GM21447 (cell line): ENCODE data around the gene CDK17.
"Not testable (repeated sequence)": the region's sequence is repeated elsewhere in the genome, so short reads cannot be mapped to it uniquely, and the experiment has no call there.

Source experiments
- ATAC-seq: cut with Tn5 transposase; IDR thresholded peaks from one replicate; pipeline ENCODE4 v1.9.1; 2021; ENCODE audit not compliant: unreplicated experiment

Gene CDK17

DNA sequence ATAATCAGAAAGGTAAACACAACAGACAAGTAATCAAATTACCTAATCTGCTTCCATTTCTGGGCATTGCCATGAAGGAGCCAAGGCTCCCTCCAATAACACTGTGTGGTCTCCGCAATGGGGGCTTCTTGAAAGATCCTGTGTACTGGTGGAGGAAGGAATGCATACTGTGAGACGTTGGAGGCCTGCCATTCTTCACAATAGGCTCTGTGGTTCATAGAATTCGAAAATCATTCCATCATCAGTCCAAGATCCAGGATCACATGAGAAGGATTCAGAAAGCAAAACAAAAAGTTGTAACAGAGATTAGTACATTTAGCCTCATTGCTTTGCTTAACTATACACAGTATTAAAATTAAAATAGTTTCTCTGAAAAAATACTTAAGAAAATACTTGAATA is 76.3 kb downstream of the CDK17 start:
- ATAC-seq = no peak

GRCh38 chr12:96322720-96323119 is 77.5 kb downstream of the CDK17 start:
- ATAC-seq = no peak

- ATAC-seq = no peak
These were observed 78.3 kb downstream of the CDK17 start for GRCh38 chr12:96321941-96322340.

DNA sequence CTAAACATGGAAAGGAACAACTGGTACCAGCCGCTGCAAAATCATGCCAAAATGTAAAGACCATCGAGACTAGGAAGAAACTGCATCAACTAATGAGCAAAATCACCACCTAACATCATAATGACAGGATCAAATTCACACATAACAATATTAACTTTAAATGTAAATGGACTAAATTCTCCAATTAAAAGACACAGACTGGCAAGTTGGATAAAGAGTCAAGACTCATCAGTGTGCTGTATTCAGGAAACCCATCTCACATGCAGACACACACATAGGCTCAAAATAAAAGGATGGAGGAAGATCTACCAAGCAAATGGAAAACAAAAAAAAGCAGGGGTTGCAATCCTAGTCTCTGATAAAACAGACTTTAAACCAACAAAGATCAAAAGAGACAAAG is 82.4 kb downstream of the CDK17 start:
- ATAC-seq = not testable (repeated sequence)

DNA sequence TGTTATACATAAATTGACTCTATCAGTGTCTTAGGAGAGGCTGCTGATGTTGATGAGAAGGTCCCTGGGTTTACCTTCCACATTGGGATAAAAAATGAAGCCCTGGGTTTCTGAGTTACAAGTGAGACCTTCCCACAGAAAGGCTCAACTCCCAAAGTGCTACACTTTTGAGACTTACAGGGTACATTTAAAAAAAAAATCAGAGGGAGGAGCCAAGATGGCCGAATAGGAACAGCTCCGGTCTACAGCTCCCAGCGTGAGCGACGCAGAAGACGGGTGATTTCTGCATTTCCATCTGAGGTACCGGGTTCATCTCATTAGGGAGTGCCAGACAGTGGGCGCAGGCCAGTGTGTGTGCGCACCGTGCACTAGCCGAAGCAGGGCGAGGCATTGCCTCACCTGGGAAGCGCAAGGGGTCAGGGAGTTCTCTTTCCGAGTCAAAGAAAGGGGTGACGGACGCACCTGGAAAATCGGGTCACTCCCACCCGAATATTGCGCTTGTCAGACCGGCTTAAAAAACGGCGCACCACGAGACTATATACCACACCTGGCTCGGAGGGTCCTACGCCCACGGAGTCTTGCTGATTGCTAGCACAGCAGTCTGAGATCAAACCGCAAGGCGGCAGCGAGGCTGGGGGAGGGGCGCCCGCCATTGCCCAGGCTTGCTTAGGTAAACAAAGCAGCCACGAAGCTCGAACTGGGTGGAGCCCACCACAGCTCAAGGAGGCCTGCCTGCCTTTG is 84.3 kb downstream of the CDK17 start:
- ATAC-seq = not testable (repeated sequence)

DNA sequence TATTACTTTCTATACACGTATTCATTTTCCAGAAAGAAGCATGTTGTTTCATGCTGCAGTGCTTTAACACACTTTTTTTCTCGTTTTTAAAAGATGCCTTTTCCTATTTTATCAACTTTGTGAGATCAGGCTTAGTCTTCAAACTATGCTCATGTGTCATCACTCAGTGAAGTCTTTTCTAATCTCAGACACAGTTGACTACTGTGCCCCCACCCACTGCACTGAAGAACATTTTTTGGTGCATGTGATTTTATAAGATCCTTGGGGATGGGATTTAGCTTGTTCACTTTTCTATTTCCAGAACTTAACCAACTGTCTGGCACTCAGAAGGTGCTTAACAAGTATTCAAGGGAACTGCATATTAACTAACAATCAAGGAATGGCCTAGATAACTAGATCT is 85.5 kb downstream of the CDK17 start:
- no peak for ATAC-seq

DNA sequence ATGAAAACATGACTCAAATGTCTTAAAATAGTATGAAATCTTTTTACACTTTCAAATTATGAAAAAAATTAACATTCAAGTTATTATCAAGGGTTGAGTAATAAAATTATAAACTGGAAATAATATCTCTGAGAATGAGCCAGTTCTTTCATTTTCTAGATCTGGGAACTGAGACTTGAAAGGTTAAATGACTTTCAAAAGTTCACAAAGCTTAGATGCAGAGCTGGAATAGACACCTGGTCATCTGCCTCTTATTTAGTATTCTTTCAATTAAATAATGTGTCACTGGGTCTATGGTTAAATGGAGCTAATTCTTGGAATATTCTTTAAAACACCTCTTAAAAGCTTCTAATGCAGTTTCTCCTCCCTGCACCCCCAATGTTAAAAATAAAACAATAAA is 86.6 kb downstream of the CDK17 start:
- no peak for ATAC-seq

DNA sequence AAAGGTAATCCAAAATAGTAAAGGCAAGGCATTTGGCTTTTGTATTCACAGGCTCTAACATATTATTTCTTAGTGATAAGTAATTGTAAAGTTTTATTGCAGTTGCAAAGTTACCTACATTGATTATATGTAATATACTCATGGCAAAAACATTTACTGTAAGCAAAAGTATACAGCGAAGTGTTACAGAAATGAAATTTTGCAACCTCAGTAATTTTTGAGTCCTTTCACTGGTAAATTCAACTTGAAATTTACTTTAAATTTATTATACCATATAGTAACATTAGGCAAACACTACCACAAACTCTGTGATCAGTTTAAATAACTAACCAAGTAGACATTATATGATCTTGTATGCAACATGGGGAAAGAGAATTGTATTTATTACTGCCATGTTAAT is 89.0 kb downstream of the CDK17 start:
- ATAC-seq = no peak

DNA sequence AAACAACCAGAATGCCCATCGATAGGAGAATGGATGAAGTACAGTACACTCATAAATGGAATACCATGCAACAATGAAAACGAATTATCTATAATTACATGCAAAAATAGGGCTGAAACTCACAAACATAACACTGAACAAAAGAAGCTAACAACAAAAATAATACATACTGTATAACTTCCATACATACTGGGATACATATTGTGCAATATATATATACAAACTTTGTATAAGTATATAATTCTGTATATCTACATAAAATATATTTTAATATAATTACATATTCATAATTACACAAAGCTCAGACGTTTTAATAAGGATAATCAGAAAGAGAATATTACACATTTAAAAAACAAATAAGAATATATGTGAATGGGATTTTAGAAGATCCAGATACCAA is 90.2 kb downstream of the CDK17 start:
- ATAC-seq = no peak

GRCh38 chr12:96308881-96309280 is 91.4 kb downstream of the CDK17 start:
- ATAC-seq = no peak

DNA sequence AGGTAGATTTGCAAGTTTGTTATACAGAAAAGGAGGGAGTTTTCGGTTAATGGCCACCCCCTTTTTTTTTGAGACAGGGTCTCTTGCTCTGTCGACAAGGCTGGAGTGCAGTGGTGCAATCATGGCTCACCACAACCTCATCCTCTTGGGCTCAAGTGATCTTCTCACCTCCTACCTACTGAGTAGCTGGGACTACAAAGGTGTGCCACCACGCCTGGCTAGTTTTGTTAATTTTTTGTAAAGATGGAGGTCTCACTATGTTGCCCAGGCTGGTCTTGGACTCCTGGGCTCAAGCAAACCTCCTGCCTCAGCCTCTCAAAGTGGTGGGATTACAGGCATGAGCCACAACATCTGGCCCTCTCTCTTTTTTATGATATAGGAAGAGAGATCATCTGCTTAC is 94.6 kb downstream of the CDK17 start:
- no peak for ATAC-seq

DNA sequence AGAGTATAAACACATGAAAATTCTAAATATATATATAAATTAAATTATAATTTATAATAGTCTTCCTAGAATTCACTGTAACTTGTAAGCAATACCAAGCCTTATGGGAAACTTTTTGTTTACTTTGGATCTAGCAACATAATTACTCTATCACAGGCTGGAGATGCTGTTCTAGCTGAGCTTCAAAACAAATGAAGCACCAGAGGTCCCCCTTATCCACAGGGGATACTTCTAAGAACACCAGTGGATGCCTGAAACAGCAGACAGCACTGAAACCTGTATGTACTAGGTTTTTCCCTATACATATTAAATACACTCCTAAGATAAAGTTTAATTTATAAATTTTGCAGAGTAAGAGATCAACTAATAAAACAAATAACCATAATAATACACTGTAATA is 96.6 kb downstream of the CDK17 start:
- ATAC-seq = no peak

DNA sequence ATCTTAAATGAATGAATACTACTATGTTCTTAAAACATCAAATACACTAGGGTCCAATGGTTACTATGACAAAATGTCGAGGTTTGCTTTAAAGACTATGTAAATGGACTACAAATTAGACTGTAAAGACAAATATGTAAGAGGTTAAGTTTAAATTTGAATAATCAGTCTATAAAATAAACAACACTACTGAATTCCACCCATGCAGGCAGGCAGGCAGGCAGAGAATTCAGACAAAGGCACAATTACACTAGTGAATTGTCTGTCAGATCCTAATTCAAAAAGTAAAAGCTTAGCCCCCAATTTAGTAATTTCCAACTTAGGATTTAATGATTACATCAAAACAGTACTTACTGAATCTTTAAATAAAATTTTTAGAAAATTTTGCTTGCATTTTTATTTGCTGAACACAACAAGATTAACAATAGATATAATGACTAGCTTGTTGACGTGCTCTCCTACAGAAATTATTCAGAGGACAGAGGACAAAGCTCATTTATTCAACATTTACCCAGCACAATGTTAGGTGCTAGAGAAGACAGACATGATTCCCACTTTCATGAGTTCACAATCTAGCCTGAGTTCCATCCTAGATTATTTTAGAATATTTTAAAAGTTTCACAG is 97.4 kb downstream of the CDK17 start:
- no peak for ATAC-seq

- ATAC-seq = no peak
These were observed 98.5 kb downstream of the CDK17 start for GRCh38 chr12:96301732-96302131.

DNA sequence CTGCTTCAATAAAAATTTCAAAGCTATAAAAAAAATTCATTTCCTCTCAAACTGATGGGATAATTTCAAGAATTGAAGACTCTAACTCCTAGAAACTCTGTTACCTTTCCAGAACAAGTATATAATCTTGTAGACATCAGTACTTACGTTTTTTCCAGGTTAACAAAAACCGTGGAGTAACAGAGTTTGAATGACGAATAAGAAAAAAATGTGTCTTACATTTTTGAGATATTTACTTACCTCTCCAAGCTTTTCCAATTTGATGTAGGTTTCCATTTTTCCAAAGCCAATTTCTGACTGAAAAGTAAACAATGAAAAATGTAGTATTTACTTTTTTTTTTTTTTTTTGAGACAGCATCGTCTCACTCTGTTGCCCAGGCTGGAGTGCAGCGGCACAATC is 100.2 kb downstream of the CDK17 start:
- ATAC-seq = no peak

GRCh38 chr12:96297504-96297903 is 102.7 kb downstream of the CDK17 start:
- ATAC-seq = no peak

- no peak for ATAC-seq
These were observed 104.6 kb downstream of the CDK17 start for GRCh38 chr12:96295532-96296160.

- ATAC-seq = no peak
These were observed 105.4 kb downstream of the CDK17 start for GRCh38 chr12:96294831-96295230.

- no peak for ATAC-seq
These were observed 107.1 kb downstream of the CDK17 start for GRCh38 chr12:96293093-96293492.

DNA sequence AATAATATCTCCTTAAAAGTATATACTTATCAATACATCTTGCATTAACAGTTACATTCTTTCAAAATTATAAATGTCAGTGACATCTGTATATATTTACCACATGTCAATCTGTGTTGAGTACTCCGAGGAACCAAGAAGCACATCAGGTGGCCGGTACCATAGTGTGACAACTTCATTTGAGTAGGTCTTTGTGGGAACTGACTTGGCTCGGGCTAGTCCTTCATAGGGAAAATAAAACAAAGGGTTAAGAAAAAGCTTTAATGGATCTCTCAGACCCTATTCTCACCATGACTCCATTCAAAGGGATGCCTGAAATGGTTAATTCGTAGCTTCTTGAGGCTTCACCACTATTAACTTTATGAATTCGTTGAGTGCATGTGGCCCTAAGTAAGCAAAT is 111.2 kb downstream of the CDK17 start:
- no peak for ATAC-seq

GRCh38 chr12:96285158-96285557 is 115.1 kb downstream of the CDK17 start:
- no peak for ATAC-seq

- ATAC-seq = no peak
These were observed 125.9 kb downstream of the CDK17 start for GRCh38 chr12:96274331-96274730.
